ENCODE data around the gene SHKBP1.
"Not testable (repeated sequence)": the region's sequence is repeated elsewhere in the genome, so short reads cannot be mapped to it uniquely, and the experiment has no call there.

DNA sequence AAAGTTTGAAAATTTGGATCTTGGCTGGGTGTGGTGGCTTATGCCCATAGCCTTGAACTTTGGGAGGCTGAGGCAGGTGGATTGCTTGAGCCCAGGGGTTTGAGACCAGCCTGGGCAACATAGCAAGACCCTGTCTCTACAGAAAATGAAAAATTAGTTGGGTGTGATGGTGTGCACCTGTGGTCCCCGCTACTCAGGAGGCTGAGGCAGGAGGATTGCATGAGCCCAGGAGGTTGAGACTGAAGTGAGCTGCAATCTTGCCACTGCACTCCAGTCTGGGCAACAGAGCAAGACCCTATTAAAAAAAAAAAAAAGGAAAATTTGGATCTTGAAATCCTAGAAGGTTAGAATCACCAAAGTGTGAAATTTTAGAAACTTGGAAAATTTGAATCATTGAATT is 12.1 kb upstream of the SHKBP1 start:
- TF ChIP-seq, protein P1, sequence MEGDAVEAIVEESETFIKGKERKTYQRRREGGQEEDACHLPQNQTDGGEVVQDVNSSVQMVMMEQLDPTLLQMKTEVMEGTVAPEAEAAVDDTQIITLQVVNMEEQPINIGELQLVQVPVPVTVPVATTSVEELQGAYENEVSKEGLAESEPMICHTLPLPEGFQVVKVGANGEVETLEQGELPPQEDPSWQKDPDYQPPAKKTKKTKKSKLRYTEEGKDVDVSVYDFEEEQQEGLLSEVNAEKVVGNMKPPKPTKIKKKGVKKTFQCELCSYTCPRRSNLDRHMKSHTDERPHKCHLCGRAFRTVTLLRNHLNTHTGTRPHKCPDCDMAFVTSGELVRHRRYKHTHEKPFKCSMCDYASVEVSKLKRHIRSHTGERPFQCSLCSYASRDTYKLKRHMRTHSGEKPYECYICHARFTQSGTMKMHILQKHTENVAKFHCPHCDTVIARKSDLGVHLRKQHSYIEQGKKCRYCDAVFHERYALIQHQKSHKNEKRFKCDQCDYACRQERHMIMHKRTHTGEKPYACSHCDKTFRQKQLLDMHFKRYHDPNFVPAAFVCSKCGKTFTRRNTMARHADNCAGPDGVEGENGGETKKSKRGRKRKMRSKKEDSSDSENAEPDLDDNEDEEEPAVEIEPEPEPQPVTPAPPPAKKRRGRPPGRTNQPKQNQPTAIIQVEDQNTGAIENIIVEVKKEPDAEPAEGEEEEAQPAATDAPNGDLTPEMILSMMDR (IDR thresholded peaks at IDR 0.05) = not testable (repeated sequence)
- TF ChIP-seq POLR2AphosphoS5, POLR2A (IDR thresholded peaks at IDR 0.05): not testable (repeated sequence)
